Adrenal gland (tissue), 5 donors: ENCODE data around the gene CAND2.

Experiments used
- POLR2A ChIP-seq, 2 donors: fragments of 450-650 bp; IDR thresholded peaks; one replicate each; pipeline ENCODE4 v1.6.1; 2017; ENCODE audit warnings: antibody characterized with exemption in 2 of 2, mild to moderate bottlenecking in 2 of 2, moderate library complexity in 1 of 2
- TF ChIP-seq, protein P1 (sequence below), 6 experiments: fragments of 450-650 bp in 4 of 6; fragments of 200-600 bp in 2 of 6; sonication (generic) in 1 of 6; IDR thresholded peaks; 1 replicate in 5 of 6; 2 replicates in 1 of 6; pipeline versions ENCODE4 v1.5.1 to v1.8.0; 2016 to 2021; ENCODE audit warnings: antibody characterized with exemption in 6 of 6, mild to moderate bottlenecking in 2 of 6, moderate library complexity in 1 of 6
- donor health status: DM: no; HTN: no; CAD: no.

DNA sequence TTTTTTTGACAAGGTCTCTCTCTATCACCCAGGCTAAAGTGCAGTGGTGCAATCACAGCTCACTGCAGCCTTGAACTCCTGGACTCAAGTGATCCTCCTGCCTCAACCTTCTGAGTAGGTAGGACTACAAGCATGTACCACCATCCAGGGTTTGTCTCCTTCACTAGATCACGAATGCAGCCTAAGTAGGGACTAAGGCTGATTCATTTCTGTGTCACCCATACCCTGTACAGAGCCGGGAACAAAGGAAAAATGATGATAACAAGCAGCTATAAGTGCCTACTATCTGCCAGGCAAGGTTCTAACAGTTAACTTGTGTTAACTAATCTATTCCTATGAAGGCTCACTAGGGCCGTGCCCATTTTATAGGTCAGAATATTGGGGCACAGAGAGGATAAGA, 44.4 kb upstream of the CAND2 start:
- TF ChIP-seq, protein P1, sequence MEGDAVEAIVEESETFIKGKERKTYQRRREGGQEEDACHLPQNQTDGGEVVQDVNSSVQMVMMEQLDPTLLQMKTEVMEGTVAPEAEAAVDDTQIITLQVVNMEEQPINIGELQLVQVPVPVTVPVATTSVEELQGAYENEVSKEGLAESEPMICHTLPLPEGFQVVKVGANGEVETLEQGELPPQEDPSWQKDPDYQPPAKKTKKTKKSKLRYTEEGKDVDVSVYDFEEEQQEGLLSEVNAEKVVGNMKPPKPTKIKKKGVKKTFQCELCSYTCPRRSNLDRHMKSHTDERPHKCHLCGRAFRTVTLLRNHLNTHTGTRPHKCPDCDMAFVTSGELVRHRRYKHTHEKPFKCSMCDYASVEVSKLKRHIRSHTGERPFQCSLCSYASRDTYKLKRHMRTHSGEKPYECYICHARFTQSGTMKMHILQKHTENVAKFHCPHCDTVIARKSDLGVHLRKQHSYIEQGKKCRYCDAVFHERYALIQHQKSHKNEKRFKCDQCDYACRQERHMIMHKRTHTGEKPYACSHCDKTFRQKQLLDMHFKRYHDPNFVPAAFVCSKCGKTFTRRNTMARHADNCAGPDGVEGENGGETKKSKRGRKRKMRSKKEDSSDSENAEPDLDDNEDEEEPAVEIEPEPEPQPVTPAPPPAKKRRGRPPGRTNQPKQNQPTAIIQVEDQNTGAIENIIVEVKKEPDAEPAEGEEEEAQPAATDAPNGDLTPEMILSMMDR (IDR thresholded peaks at IDR 0.05) = no peak
- no peak for TF ChIP-seq POLR2A (IDR thresholded peaks at IDR 0.05)
